Glomerular visceral epithelial cell (primary cell): ENCODE measurements around the gene PER3.
"Not testable (repeated sequence)": the region's sequence is repeated elsewhere in the genome, so short reads cannot be mapped to it uniquely, and the experiment has no call there.

Experiments used
- DNase-seq: peaks from one replicate; pipeline ENCODE4 v3.0.0-alpha.2; 2016; ENCODE audit errors: extremely low spot score

The PER3 gene

DNA sequence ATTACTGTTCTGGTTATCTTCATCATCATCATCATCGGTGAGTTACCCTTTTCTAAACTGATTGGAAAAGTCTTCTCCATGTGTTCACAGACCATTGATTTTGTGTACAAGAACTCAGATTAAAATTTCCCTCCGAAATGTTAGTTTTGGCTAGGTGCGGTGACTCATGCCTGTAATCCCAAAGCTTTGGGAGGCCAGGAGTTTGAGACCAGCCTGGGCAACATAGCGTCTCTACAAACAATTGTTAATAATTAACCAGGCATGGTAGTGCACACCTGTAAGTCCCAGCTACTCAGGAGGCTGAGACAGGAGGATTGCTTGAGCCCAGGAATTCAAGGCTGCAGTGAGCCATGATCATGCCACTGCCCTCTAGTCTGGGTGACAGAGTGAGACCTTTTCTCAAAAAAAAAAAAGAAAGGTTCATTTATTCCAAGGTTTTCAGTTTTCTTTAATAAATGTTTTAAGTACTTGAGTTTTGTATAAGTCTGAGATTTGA lies 5.9 kb upstream of the PER3 start:
- no peak for DNase-seq

DNA sequence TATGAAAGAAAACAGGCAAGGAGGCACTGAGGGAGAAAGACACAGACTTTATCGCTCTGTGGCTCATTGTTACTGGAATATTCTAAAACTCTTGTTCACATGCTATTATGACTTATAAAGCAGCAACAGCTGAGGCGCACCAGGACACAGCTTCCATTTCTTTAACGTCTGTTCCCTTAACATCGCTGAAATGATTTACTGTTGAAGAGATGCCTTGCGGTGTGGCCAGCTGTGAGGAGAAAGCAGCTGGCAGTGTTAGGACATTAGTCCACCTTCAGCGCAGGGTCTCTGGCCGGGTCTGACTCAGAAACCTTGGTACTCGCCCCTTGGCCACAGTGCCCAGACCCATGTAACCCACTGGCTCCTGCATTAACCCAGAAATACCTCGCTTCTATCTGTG lies 3.1 kb upstream of the PER3 start:
- no peak for DNase-seq

DNA sequence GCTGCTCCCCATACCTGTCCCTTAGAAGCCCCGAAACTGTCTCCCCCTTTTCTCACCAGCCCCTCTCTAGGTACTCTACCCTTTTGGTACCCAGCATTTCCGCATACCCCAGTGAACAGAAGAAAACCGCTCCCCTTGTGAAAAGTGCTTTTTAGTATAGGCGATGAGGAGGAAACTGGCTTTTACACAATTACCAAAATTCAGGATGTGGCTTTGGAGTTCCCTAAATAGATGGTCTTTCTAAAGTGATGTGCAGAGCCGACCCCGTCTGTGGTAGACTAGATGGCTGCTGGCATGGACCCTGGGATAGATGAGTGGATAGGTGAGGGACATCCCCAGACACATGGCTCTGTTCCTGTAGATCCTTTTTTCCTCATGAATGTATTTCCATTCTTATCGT lies 2.6 kb upstream of the PER3 start:
- DNase-seq, result no peak

DNA sequence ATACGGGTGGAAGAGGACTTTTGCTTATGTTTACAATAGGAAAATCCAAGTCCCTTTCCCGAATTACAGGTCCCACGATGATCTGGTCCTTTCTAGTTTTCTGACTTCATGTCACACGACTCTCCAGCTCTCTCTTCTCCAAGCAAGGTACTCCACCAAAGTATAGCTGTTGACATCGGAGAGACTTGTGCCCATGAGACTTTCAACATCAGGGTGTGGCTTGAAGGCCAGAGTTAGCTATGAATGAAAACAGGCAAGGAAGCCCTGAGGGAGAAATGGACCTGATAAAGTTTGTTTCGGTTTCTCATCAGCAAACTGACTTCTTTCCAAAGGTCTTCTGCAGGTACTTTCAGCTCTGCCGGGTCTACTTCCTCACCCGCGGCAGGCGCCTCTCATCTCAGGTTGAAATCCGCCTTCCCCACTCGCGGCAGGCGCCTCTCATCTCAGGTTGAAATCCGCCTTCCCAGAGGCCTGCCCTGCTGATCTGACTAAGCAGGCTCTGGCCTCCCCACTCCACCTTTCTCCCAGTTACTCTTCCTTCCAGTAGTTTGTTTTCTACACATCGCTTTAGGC lies 2.1 kb upstream of the PER3 start:
- DNase-seq, result no peak

DNA sequence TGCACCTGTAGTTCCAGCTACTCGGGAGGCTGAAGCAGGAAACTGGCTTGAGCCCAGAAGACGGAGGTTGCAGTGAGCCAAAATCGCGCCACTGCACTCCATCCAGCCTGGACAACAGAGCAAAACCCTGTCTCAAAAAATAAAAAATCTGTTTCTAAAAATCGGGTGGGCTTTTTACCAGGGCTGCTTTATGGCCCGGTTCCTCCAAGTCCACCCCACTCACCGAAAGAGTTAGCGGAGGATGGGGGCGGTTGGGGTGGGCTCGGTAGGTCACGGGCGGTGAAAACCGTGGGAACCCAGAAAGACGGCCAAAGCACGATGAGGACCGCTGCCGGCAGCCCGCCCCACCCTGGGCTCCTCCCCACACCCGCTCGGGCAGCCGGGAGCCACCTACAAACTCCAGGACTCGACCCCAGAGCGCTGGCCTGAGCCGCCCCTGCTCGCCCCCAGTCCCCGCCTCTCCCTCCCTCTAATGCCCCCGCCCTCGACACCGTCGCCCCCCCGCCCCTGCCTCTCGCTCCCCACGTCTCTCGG lies 846 bp upstream of the PER3 start:
- peak; percentile 84 for DNase-seq

DNA sequence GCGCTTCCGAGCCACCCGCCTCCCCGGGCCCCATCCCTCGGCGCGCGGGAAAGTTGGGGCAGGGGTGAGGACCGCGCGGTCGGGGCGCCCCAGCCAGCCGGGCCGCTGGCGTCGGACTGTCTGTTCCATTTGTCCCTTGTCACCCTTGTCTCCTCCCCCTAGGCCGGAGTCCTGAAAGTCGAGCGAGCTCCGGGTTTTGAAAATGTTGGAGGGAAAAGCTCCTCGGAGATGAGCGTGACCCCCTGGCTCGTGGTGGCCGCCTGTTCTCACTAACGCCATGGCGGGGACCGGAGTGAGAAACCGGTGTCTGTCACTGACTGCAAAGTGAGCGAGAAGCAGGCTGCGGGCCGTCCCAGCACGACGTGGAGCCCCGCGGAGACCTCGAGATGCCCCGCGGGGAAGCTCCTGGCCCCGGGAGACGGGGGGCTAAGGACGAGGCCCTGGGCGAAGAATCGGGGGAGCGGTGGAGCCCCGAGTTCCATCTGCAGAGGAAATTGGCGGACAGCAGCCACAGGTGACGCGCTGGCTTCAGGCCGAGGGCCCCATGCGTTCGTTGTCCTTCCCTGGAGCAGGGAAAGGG lies 491 bp downstream of the PER3 start:
- DNase-seq, result no peak

DNA sequence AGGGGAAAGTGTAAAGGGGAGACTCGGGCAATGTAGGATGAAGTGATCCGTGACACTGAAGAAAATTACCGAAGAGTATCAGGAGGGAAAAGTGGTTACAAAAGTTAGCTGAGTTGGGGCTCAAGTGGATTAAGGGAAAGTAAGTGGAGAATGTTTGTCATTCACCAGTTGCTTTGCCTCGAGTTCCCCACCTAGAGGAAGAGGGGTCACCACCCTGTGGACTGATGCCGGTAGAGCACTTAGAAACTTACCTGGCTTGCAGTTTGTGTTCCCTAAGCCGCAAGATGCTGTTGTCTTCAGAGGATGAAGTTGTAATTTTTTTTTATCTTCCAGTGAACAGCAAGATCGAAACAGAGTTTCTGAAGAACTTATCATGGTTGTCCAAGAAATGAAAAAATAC lies 1.0 kb downstream of the PER3 start:
- no peak for DNase-seq

DNA sequence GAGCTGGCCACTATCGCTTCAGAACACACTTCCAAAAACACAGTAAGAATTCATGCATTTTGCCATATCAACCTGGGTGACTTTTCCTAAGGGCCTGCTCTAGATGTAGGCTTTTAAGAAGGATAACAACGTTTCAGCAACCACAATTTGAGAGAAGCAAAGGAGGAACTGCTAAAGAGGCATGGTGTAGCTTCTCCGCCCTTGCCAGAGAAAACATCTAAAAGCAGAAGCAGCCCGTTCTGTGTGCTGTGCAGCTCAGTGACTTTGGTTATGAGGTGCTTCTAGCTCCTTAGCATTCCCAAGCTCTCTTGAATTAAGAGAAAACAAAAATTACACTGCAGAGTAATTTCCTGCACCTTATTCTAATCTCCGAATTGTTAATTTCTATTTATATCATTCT lies 2.7 kb downstream of the PER3 start:
- no peak for DNase-seq

DNA sequence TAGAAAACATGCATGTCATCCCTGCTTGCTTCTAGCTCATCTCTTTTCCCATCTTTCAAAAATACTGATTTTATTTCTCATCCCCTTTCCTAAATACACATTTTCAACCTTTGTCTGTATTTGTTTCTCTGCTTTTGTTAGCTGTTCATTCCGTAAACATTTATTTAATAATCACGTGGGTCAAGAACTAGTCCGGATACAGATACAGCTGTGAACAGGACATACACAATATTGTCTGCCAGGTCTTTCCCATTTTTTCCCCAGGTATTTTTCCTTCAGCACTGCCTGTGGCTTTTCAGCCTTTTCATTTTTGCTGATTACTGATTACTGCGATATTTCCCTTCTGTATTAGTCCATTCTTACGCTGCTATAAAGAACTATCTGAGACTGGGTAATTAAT lies 5.7 kb downstream of the PER3 start:
- DNase-seq, result no peak

DNA sequence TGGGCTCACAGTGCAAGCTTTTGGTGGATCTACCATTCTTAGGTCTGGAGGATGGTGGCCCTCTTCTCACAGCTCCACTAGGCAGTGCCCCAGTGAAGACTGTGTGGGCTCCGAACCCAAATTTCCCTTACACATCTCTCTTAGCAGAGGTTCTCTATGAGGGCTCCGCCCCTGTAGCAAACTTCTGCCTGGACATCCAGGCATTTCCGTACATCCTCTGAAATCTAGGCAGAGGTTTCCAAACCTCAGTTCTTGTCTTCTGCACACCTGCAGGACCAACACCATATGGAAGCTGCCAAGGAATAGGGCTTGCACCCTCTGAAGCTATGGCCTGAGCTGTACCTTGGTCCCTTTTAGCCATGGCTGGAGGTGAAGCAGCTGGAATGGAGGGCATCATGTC lies 6.9 kb downstream of the PER3 start:
- not testable (repeated sequence) for DNase-seq

DNA sequence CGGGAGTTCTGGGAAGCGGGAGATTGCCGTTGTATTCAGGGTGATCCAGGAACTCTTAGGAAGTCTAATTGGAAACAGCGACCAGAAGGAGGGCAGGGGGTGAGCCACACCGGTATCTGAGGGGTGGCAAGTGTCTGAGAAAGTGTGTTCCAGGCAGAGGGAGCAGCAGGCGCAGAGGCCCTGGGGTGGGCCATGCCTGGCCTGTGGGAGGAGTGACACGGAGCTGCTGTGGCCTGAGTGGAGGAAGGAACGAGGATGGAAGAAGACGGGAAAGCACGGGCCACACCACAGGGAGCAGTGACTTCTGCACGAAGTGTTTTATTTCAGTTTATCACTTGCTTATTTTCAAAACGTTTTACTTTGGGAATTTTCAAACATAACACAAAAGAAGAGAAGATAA lies 11.3 kb downstream of the PER3 start:
- no peak for DNase-seq

DNA sequence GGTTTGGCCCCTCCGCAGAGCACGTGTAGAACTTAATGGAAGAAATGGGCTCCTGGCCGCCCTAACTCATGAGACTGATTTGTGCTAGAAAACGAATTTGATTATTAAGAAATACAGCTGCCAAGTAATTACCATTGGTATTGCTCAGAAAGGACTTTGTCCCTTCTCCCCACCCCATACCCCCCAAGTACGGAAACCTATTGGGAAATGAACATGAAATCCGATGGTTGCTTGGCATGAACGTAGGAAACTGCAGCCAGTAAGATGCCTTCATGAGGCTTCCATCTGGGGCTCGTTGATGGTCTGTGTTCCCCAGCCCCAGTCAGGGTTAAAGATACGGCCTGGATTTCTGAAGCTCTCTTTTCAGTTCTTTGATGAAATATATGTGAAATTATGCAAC lies 21.4 kb downstream of the PER3 start:
- DNase-seq, result no peak

DNA sequence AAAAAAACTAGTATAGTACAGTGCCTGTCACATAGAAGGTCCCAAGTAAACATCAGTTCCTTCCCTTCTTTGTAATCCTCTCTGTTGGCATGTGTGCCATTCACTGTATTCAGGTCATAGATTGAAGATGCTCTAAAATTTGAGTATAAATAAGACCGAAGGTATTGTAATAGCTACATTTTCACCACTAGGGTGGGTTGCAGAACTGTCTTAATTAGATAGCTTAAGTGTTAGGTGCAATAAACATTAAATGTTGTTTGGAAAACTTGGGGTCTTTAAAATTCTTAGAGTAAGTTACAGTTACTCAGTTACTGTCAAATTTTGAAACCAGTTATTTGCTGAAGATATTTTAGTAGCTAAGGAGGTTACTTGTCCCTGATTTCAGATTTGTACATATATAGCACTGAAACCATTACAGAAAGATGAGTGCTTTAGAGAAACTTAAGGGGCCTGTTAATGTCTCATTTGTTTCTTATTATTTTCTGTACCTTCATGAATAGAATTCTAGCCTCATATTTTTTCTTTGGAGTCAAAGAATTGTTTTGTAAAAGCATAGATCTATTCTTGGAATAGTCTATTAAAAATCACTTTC lies 24.3 kb downstream of the PER3 start:
- peak; percentile 8 for DNase-seq

DNA sequence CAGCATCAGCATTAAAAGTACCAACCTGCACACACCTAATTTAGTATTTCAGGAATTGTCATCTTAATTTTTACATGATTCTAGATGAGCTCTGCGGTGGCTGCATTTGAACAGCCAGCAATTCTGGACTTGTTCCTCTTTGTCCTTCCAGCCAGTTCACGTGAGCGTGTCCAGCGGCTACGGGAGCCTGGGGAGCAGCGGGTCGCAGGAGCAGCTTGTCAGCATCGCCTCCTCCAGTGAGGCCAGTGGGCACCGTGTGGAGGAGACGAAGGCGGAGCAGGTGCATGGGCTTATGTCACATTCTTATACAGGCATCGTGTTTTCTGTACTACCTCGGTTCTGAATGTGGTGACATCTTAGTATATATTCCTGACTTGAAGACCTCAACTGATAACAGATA lies 25.7 kb downstream of the PER3 start:
- DNase-seq, result no peak

DNA sequence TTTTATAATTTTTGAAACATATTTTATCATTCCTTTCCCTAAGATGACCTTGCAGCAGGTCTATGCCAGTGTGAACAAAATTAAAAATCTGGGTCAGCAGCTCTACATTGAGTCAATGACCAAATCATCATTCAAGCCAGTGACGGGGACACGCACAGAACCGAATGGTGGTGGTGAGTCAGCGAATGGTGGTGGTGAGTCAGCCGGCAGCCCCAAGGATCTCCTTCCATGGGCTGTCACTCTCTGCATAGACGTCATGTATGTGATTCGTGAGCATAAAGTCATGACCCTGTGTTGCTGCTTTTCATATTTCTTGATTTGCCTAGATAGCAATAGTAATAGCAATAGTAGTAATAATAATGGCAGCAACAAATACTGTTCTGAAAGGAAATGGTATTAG lies 26.3 kb downstream of the PER3 start:
- peak; percentile 74 for DNase-seq

DNA sequence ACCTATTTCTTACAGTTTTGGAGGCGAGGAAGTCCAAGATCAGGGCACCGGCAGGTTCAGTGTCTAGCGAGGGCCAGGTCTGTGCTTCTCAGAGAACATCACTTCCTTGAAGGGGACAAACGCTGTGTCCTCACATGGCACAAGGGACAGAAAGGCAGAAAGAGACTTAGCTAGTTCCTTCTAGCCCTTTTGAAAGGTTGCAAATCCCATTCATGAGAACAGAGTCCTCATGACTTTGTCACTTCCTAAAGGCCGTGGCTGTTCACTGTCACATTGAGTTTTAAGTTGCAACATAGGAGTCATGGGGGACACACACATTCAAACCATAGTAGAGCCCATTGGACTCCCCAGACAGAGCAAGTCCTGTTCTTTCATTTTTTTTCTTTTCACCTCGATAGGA lies 27.4 kb downstream of the PER3 start:
- no peak for DNase-seq

DNA sequence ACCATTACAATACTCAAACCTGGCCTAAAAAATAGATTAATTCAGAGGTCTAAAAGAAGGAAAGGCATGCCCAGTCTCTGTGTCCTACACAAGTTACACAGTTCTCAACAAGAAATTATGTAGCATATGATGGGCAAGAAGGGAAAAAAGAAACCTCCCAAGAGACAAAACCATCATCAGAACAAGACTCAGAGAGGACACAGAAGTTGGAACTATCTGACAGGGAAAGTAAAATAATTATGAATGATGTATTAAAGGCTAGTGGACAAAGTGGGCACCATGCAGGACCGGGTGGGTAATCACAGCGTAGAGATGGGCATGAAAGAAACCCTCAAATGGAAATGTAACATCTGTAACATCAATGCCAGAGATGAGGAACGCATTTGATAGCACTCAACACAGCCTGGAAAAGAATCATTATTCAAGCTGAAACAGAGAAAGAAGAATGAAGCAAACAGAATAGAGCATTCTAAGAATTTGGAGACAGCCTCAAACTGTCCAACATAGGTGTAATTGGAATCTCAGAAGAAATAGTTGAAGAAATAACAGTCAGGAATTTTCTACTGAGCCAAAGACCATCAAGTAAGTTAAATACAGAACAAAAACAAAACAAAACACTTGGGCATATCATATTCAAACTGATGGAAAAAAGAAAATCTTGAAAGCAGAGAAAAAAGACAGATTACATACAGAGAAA lies 29.7 kb downstream of the PER3 start:
- DNase-seq, result no peak

DNA sequence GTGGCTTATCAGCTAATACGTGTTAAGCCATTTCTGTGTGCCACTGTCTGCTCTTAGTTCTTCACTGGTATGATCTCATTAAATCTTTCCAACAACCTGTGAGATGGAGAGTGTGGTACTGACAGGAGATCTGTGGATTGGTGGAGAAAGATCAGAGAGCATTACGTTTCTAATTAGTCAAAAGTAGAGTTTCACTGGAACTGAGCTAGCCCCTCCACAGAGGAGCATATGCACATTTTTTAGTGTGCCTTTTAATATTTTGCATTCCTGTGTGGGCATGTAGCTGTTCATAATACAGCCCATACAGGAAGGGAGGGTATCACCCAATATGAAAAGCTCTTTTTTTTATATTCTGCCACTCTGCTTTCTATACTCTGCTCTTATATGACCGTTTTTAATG lies 37.2 kb downstream of the PER3 start:
- no peak for DNase-seq

DNA sequence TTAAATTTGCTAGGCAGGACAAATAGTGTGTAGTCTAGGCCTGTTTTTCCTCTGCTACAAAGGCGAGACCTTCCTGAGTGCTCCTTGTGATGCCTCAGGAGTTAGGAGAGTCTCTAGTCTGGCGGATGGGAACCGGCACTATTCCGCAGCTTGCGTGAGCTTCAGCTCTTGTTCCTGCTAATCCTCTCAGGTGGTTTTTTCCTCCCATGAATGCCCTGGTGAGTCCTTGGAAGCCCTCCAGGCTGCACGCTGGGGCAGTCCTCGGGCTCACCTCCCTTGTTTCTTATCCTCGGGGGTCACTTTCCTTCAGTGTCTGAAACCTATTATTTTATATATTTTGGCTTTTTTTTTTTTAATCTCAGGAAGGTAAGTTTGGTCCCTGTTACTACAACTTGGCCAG lies 40.6 kb downstream of the PER3 start:
- DNase-seq, result no peak

DNA sequence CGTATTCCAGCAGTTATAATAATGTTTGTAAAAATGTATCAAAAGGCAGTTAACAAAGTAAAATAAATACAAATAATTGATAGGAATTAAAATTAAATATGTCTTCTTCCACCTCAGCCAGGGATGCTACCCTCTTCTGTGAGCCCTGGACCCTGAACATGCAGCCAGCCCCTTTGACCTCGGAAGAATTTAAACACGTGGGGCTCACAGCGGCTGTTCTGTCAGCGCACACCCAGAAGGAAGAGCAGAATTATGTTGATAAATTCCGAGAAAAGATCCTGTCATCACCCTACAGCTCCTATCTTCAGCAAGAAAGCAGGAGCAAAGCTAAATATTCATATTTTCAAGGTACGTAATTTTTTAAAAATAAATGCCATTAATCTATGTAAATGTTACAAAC lies 42.3 kb downstream of the PER3 start:
- DNase-seq, result no peak

DNA sequence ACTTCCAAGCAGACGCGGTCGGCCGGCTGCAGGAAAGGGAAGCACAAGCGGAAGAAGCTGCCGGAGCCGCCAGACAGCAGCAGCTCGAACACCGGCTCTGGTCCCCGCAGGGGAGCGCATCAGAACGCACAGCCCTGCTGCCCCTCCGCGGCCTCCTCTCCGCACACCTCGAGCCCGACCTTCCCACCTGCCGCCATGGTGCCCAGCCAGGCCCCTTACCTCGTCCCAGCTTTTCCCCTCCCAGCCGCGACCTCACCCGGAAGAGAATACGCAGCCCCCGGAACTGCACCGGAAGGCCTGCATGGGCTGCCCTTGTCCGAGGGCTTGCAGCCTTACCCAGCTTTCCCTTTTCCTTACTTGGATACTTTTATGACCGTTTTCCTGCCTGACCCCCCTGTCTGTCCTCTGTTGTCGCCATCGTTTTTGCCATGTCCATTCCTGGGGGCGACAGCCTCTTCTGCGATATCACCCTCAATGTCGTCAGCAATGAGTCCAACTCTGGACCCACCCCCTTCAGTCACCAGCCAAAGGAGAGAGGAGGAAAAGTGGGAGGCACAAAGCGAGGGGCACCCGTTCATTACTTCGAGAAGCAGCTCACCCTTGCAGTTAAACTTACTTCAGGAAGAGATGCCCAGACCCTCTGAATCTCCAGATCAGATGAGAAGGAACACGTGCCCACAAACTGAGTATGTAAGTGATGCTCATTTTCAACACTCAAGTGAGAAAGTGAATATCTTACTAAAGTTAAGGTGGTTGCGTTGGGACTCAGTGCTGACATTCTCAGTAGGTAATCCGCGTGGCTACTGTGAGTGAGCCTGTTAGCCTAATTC lies 43.2 kb downstream of the PER3 start:
- DNase-seq, result no peak

DNA sequence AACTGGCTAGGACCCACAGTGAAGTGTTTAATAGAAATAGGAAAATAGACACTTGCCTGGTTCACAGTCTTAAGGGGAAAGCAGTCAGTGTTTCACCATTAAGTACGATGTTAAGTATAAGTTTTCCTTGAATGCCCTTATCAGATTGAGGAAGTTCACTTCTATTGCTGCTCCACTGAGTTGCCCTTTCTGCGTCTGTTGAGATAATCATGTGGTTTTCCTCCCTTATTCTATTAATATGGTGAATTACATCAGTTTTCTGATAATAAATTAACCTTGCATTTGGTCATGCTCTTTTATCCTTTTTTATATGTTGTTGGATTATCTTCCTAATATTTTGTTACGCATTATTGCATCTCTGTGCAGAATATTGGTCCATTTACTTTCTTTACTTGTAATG lies 47.4 kb downstream of the PER3 start:
- DNase-seq, result no peak
